Measurements from ENCODE around the gene COL21A1.
"Not testable (repeated sequence)": the region's sequence is repeated elsewhere in the genome, so short reads cannot be mapped to it uniquely, and the experiment has no call there.

COL21A1 gene

GRCh38 chr6:56021943-56022342 lies 225.4 kb downstream of the COL21A1 start:
- H3K4me3 ChIP-seq (ENCODE audit: control insufficient read depth, low read depth, low read length) = no peak overlapping the region
- TF ChIP-seq CTCF (IDR thresholded peaks at IDR 0.05; ENCODE audit: control insufficient read depth, insufficient read depth, low read depth, low read length, missing control alignments) = peak; percentile 46
- DNase-seq (ENCODE audit: low read depth) = no peak

GRCh38 chr6:56019973-56020372 lies 227.4 kb downstream of the COL21A1 start:
- H3K4me3 ChIP-seq (ENCODE audit: control insufficient read depth, low read depth, low read length) = no peak overlapping the region
- no peak for DNase-seq (ENCODE audit: low read depth)
- no peak for TF ChIP-seq CTCF (IDR thresholded peaks at IDR 0.05; ENCODE audit: control insufficient read depth, insufficient read depth, low read depth, low read length, missing control alignments)

GRCh38 chr6:56017198-56017597 lies 230.2 kb downstream of the COL21A1 start:
- no peak overlapping the region for H3K4me3 ChIP-seq (ENCODE audit: control insufficient read depth, low read depth, low read length)
- no peak for DNase-seq (ENCODE audit: low read depth)
- TF ChIP-seq CTCF (IDR thresholded peaks at IDR 0.05; ENCODE audit: control insufficient read depth, insufficient read depth, low read depth, low read length, missing control alignments) = no peak

GRCh38 chr6:56014039-56014438 lies 233.3 kb downstream of the COL21A1 start:
- not testable (repeated sequence) for DNase-seq (ENCODE audit: low read depth); H3K4me3 ChIP-seq (ENCODE audit: control insufficient read depth, low read depth, low read length)

GRCh38 chr6:56009636-56010035 lies 237.7 kb downstream of the COL21A1 start:
- no peak for DNase-seq (ENCODE audit: low read depth)
- no peak for TF ChIP-seq CTCF (IDR thresholded peaks at IDR 0.05; ENCODE audit: control insufficient read depth, insufficient read depth, low read depth, low read length, missing control alignments)
- H3K4me3 ChIP-seq (ENCODE audit: control insufficient read depth, low read depth, low read length) = no peak overlapping the region

Data from AG09309 (cell line).